ENCODE data around the gene AGBL3. TPM values are rescaled to one million over a fixed set of nuclear protein-coding genes. Genes with fewer than 3 reads are reported as not detected.

AGBL3 gene
- total RNA-seq, 3 donors from 2014 or later (not counting 1 experiment from before 2014, with no cell fraction given) = 0.99 to 2.3 (median 1.4) TPM

DNA sequence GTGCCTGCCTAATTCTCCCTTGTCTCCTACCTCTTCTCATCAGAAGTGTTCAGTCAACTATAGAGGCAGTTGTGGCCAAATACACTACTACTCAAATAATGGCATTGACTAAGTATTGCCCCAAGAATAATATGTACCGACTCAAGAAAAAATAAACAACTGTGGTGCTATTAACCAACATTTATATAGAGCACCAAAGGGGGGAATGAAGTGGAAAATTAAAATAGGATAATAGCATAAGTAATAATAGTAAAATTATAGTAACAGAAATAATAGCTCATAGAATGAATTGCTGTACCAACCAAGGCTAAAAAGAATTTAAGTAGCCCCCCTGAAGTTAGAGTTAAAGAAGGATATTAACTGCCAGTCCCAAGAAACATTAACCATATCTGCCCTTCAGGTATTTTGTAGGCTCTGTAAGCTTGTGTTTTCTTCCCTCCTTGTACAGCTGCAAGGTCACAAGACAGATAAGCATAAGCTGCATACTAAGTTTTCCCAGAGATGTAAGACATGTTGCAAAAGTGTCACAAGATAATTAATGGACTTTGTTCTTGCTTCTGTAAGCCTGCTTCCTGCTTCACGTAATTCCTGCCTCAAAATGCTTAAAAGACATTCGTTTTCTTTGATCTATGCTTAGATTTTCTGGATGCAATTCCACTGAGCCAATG is 195.1 kb downstream of the AGBL3 start:
- Histone ChIP-seq H3K36me3 (ENCODE audit: control insufficient read depth, insufficient read depth, low read length) (peaks cover 11% of the 10 kb centered on the region), H3K27ac (ENCODE audit: low read length) (no peak overlapping the region), H3K9me3 (ENCODE audit: control insufficient read depth, insufficient read depth, low read length) (peaks cover 24% of the 10 kb centered on the region), H3K27me3 (ENCODE audit: control insufficient read depth, insufficient read depth, low read length) (no peaks in the 10 kb centered on the region), H3K4me3 (ENCODE audit: low read length) (no peak overlapping the region), H3K4me1 (ENCODE audit: control insufficient read depth, insufficient read depth, low read length) (no peaks in the 10 kb centered on the region)
- Mint-ChIP-seq H3K36me3 (peaks cover 37% of the 10 kb centered on the region), H3K4me1 (peaks cover 0 to 4% of the 10 kb centered on the region in 2 donors), H3K4me3 (no peak overlapping the region), H3K27me3 (ENCODE audit: low read depth in 2 of 2) (no peaks in the 10 kb centered on the region), H3K27ac (no peak overlapping the region), H3K9me3 (peaks cover 9 to 18% of the 10 kb centered on the region in 2 donors)
- no peak for DNase-seq
- TF ChIP-seq, protein P1, sequence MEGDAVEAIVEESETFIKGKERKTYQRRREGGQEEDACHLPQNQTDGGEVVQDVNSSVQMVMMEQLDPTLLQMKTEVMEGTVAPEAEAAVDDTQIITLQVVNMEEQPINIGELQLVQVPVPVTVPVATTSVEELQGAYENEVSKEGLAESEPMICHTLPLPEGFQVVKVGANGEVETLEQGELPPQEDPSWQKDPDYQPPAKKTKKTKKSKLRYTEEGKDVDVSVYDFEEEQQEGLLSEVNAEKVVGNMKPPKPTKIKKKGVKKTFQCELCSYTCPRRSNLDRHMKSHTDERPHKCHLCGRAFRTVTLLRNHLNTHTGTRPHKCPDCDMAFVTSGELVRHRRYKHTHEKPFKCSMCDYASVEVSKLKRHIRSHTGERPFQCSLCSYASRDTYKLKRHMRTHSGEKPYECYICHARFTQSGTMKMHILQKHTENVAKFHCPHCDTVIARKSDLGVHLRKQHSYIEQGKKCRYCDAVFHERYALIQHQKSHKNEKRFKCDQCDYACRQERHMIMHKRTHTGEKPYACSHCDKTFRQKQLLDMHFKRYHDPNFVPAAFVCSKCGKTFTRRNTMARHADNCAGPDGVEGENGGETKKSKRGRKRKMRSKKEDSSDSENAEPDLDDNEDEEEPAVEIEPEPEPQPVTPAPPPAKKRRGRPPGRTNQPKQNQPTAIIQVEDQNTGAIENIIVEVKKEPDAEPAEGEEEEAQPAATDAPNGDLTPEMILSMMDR (IDR thresholded peaks at IDR 0.05) = no peak
- WGBS (ENCODE audit: insufficient coverage) = 89% methylated on average over 2 of the region's 3 CpGs
- intact Hi-C loops (cut with micrococcal nuclease) = no loop called here
- no peak for ATAC-seq

DNA sequence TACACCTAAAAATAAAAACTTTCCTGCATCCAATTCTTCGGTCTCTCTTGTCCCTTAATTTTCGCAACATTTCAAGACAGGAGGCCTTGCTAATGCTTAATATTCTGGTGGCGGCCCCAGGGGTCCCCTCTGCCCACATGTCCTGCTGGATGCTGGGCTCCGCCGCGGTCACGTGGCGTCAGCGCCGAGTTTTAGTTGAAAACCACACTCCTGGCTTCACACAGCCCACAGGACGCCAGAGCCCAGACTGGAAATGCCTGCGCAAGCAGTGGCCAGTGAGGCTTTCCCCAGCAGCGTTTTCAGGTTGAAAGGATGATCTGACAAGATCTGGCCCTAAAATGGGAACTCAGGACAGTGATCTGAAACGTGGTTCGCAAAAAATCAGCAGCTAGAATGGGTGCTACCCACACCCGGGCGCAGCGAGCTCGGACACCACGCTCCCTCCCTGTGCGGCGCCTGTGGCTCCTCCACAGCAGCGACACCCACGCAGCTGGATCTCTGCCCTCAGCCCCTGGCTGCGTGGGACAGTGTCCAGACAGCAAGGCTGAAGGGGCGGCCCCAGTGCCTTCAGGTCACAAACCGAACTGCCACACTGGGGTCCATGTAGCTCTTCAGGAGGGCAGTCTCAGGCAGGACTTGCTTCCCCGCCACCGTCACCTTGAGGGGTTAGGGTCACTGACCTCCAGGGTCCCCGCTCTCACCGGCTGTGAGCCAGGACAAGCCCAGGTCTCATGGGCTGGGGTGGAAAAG is 195.8 kb downstream of the AGBL3 start:
- intact Hi-C loops (cut with micrococcal nuclease) = no loop called here
- Mint-ChIP-seq H3K4me3 (no peak overlapping the region), H3K4me1 (peaks cover 0 to 4% of the 10 kb centered on the region in 2 donors), H3K27me3 (ENCODE audit: low read depth in 2 of 2) (no peaks in the 10 kb centered on the region), H3K36me3 (peaks cover 37% of the 10 kb centered on the region), H3K27ac (no peak overlapping the region), H3K9me3 (peaks cover 9 to 18% of the 10 kb centered on the region in 2 donors)
- peaks cover 24% of the 10 kb centered on the region for H3K9me3 ChIP-seq (ENCODE audit: control insufficient read depth, insufficient read depth, low read length)
- H3K4me1 ChIP-seq (ENCODE audit: control insufficient read depth, insufficient read depth, low read length) = no peaks in the 10 kb centered on the region
- H3K4me3 ChIP-seq (ENCODE audit: low read length) = no peak overlapping the region
- TF ChIP-seq, protein P1 (IDR thresholded peaks at IDR 0.05) = no peak
- ATAC-seq = no peak
- H3K27me3 ChIP-seq (ENCODE audit: control insufficient read depth, insufficient read depth, low read length) = no peaks in the 10 kb centered on the region
- H3K27ac ChIP-seq (ENCODE audit: low read length) = no peak overlapping the region
- peaks cover 18% of the 10 kb centered on the region for H3K36me3 ChIP-seq (ENCODE audit: control insufficient read depth, insufficient read depth, low read length)
- no peak for DNase-seq
- 97% methylated on average over 31 of the region's 31 CpGs for WGBS (ENCODE audit: insufficient coverage)

DNA sequence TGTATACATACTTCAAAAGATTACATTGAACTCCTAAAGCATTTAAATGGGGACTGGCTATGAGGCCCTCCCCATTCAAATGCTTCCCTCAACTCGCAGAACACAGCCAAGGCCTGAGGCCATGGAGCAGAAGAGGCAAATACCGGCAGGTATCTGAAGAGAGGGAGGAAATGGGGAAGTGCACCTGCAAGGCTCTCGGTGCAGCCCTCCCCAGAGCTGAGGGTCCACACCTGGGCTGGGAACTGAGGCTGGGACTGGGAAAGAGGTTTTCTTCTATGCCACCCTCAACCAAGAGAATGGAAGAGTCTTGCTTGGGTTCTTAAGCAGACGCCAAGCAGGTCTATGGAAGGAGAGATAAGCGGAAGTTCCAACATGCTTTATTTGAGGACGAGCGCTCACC is 197.2 kb downstream of the AGBL3 start:
- Histone ChIP-seq H3K4me1 (ENCODE audit: control insufficient read depth, insufficient read depth, low read length) (no peaks in the 10 kb centered on the region), H3K27ac (ENCODE audit: low read length) (no peak overlapping the region), H3K36me3 (ENCODE audit: control insufficient read depth, insufficient read depth, low read length) (peaks cover 29% of the 10 kb centered on the region), H3K27me3 (ENCODE audit: control insufficient read depth, insufficient read depth, low read length) (no peaks in the 10 kb centered on the region), H3K9me3 (ENCODE audit: control insufficient read depth, insufficient read depth, low read length) (peaks cover 24% of the 10 kb centered on the region), H3K4me3 (ENCODE audit: low read length) (no peak overlapping the region)
- DNase-seq = no peak
- 96% methylated on average over 7 of the region's 7 CpGs for WGBS (ENCODE audit: insufficient coverage)
- peaks cover 9 to 18% of the 10 kb centered on the region in 2 donors for H3K9me3 Mint-ChIP-seq
- TF ChIP-seq, protein P1 (IDR thresholded peaks at IDR 0.05) = no peak
- H3K4me3 Mint-ChIP-seq = no peak overlapping the region
- ATAC-seq = no peak
- intact Hi-C loops (cut with micrococcal nuclease) = no loop called here
- no peaks in the 10 kb centered on the region for H3K27me3 Mint-ChIP-seq (ENCODE audit: low read depth in 2 of 2)
- peaks cover 0 to 4% of the 10 kb centered on the region in 2 donors for H3K4me1 Mint-ChIP-seq
- no peak overlapping the region for H3K27ac Mint-ChIP-seq
- peaks cover 37% of the 10 kb centered on the region for H3K36me3 Mint-ChIP-seq

Data from natural killer cell (primary cell).